Parathyroid adenoma (tissue), 2 donors: ENCODE measurements around the gene ITPKB.
"Not testable (repeated sequence)": the region's sequence is repeated elsewhere in the genome, so short reads cannot be mapped to it uniquely, and the experiment has no call there.

Source experiments
- H2AFZ ChIP-seq: fragments of 300-600 bp; sonication (generic); one replicate; pipeline ENCODE4 v1.7.0; 2017; ENCODE audit warnings: antibody characterized with exemption, mild to moderate bottlenecking
- H3K27ac ChIP-seq: fragments of 300-600 bp; sonication (generic); one replicate; pipeline ENCODE4 v1.7.0; 2017
- H3K27me3 ChIP-seq: fragments of 300-600 bp; sonication (generic); one replicate; pipeline ENCODE4 v1.7.0; 2017; ENCODE audit warnings: low read length; ENCODE audit not compliant: control insufficient read depth, insufficient read depth
- H3K36me3 ChIP-seq: fragments of 300-600 bp; sonication (generic); one replicate; pipeline ENCODE4 v1.7.0; 2017; ENCODE audit warnings: low read length; ENCODE audit not compliant: control insufficient read depth, insufficient read depth
- H3K4me1 ChIP-seq: fragments of 300-600 bp; sonication (generic); one replicate; pipeline ENCODE4 v1.7.0; 2017; ENCODE audit warnings: control low read depth
- H3K4me2 ChIP-seq: fragments of 300-600 bp; sonication (generic); one replicate; pipeline ENCODE4 v1.7.0; 2017; ENCODE audit warnings: low read length
- H3K4me3 ChIP-seq: fragments of 300-600 bp; sonication (generic); one replicate; pipeline ENCODE4 v1.7.0; 2017; ENCODE audit warnings: low read depth, low read length
- H3K79me2 ChIP-seq: fragments of 300-600 bp; sonication (generic); one replicate; pipeline ENCODE4 v1.7.0; 2017; ENCODE audit warnings: control low read depth
- H3K9ac ChIP-seq: fragments of 300-600 bp; sonication (generic); one replicate; pipeline ENCODE4 v1.7.0; 2017; ENCODE audit warnings: mild to moderate bottlenecking
- H3K9me3 ChIP-seq: fragments of 300-600 bp; sonication (generic); one replicate; pipeline ENCODE4 v1.7.0; 2017; ENCODE audit warnings: low read length; ENCODE audit not compliant: control insufficient read depth
- TF ChIP-seq, protein P1 (sequence below): fragments of 300-600 bp; sonication (generic); IDR thresholded peaks from one replicate; pipeline ENCODE4 v1.7.0; 2017; ENCODE audit warnings: antibody characterized with exemption, mild to moderate bottlenecking
- donor health status: primary hyperparathyroidism.

Gene ITPKB

DNA sequence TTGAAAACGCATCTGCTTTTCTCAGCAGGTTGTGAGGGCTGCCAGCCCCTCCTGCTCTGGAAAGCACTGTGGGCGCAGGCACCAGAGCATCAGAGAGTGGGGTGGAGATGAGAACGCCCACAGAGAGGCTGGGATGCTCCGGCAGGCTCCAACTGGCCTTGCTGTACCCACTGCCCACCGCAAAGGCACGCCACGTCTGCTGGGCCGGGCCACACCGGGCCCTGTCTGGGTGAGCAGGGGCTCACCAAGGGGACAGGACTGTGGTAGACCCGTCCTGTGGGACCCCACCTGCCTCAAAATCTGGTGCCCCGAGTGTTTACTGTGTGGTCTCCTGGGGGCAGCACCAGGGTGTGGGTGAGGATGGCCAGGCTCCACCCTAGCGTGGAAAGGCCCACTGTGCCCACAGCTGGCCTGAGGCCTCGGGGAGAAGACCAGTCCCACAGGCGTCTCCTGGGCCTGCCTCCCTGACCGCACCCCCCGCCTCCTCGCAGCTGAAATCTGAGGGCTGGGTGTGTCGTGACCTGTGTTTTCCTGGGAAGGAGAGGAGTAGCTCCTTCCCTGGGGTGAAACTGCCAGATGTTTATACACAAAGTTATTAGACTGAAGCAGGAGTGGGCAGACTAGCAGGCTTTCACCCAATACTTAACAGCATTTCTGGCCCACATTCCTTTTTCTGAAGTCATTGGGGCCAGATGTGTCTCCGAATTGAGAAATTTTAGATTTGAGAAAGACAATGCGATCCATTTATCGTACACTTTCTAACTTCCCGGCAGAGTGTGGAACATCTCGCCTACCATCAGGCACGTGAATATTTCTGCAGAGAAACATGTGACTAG lies 136.7 kb downstream of the ITPKB start:
- no peaks in the 10 kb centered on the region for H3K4me1 ChIP-seq

GRCh38 chr1:226601456-226601855 lies 137.6 kb downstream of the ITPKB start:
- no peak overlapping the region for H3K9ac ChIP-seq
- no peaks in the 10 kb centered on the region for H3K79me2 ChIP-seq
- no peak overlapping the region for H3K4me3 ChIP-seq
- H3K27ac ChIP-seq, result no peak overlapping the region
- H2AFZ ChIP-seq, result no peak overlapping the region
- H3K27me3 ChIP-seq, result no peaks in the 10 kb centered on the region
- TF ChIP-seq, protein P1, sequence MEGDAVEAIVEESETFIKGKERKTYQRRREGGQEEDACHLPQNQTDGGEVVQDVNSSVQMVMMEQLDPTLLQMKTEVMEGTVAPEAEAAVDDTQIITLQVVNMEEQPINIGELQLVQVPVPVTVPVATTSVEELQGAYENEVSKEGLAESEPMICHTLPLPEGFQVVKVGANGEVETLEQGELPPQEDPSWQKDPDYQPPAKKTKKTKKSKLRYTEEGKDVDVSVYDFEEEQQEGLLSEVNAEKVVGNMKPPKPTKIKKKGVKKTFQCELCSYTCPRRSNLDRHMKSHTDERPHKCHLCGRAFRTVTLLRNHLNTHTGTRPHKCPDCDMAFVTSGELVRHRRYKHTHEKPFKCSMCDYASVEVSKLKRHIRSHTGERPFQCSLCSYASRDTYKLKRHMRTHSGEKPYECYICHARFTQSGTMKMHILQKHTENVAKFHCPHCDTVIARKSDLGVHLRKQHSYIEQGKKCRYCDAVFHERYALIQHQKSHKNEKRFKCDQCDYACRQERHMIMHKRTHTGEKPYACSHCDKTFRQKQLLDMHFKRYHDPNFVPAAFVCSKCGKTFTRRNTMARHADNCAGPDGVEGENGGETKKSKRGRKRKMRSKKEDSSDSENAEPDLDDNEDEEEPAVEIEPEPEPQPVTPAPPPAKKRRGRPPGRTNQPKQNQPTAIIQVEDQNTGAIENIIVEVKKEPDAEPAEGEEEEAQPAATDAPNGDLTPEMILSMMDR, result no peak
- no peak overlapping the region for H3K4me2 ChIP-seq
- H3K4me1 ChIP-seq, result no peaks in the 10 kb centered on the region
- H3K36me3 ChIP-seq, result no peaks in the 10 kb centered on the region
- H3K9me3 ChIP-seq, result no peaks in the 10 kb centered on the region

More for the DNA sequence above, 136.7 kb downstream of the ITPKB start:
- Histone ChIP-seq H3K4me3 (no peak overlapping the region), H3K4me2 (no peak overlapping the region), H3K27ac (no peak overlapping the region), H3K9ac (no peak overlapping the region), H3K9me3 (no peaks in the 10 kb centered on the region), H2AFZ (no peak overlapping the region), H3K36me3 (no peaks in the 10 kb centered on the region), H3K79me2 (no peaks in the 10 kb centered on the region), H3K27me3 (no peaks in the 10 kb centered on the region)
- TF ChIP-seq, protein P1, result no peak

DNA sequence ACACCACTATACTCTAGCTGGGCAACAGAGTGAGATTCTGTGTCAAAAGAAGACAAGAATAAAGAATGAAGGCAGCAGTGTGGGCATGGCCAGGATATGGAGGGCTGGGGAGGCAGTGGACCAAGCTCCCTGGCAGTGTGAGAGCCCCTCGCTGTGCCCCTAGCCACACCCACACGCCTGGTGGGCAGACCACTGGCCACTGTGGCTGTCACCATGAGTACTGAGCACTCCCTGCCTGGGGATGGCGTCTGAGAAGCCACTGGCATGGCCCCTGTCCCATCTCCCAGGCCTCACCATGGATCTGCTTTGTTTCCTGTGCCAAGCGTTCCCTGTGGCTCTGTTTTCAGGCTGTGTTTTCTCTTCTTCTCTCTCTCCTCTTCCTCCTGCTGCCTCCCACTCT lies 138.8 kb downstream of the ITPKB start:
- Histone ChIP-seq H3K36me3 (no peaks in the 10 kb centered on the region), H3K4me1 (no peaks in the 10 kb centered on the region), H3K27ac (no peak overlapping the region), H3K4me3 (no peak overlapping the region), H3K27me3 (no peaks in the 10 kb centered on the region), H3K9me3 (no peaks in the 10 kb centered on the region), H3K9ac (no peak overlapping the region), H2AFZ (no peak overlapping the region), H3K79me2 (no peaks in the 10 kb centered on the region), H3K4me2 (no peak overlapping the region)
- TF ChIP-seq, protein P1, result no peak

GRCh38 chr1:226599636-226600238 lies 139.3 kb downstream of the ITPKB start:
- no peaks in the 10 kb centered on the region for H3K9me3 ChIP-seq
- no peak overlapping the region for H3K27ac ChIP-seq
- no peak overlapping the region for H3K4me2 ChIP-seq
- no peaks in the 10 kb centered on the region for H3K4me1 ChIP-seq
- no peaks in the 10 kb centered on the region for H3K27me3 ChIP-seq
- H3K79me2 ChIP-seq, result no peaks in the 10 kb centered on the region
- no peak overlapping the region for H2AFZ ChIP-seq
- no peak overlapping the region for H3K4me3 ChIP-seq
- TF ChIP-seq, protein P1, result no peak
- H3K36me3 ChIP-seq, result no peaks in the 10 kb centered on the region
- H3K9ac ChIP-seq, result no peak overlapping the region

GRCh38 chr1:226598955-226599354 lies 140.1 kb downstream of the ITPKB start:
- H3K9ac ChIP-seq, H2AFZ ChIP-seq, H3K79me2 ChIP-seq, H3K4me2 ChIP-seq, H3K9me3 ChIP-seq, H3K36me3 ChIP-seq, H3K4me1 ChIP-seq, H3K4me3 ChIP-seq, H3K27me3 ChIP-seq, H3K27ac ChIP-seq: not testable (repeated sequence)
